Neuronal stem cell (in vitro differentiated cells): ENCODE data around the gene SENP7.
A peak's percentile ranks its signal among the peaks of the same experiment; 100 is the strongest.

ENCODE experiments used
- DNase-seq: peaks from one replicate; pipeline ENCODE4 v3.0.0-alpha.2; 2013; ENCODE audit warnings: low spot score
- H2AFZ ChIP-seq: one replicate; pipeline ENCODE4 v1.6.1; 2013; ENCODE audit warnings: mild to moderate bottlenecking, low read length, inconsistent platforms
- H2AK5ac ChIP-seq: 2 replicates; pipeline ENCODE4 v1.6.1; 2013; ENCODE audit warnings: low read depth, mild to moderate bottlenecking, inconsistent platforms, low read length, moderate library complexity, mixed read lengths
- H2BK120ac ChIP-seq: 2 replicates; pipeline ENCODE4 v1.6.1; 2013; ENCODE audit warnings: low read depth, mild to moderate bottlenecking, inconsistent platforms, low read length, moderate library complexity, mixed read lengths
- H2BK12ac ChIP-seq: one replicate; pipeline ENCODE4 v1.6.1; 2013; ENCODE audit warnings: low read length, inconsistent platforms
- H2BK15ac ChIP-seq: 2 replicates; pipeline ENCODE4 v1.6.1; 2013; ENCODE audit warnings: mild to moderate bottlenecking, low read length, inconsistent platforms, mixed read lengths
- H2BK5ac ChIP-seq: one replicate; pipeline ENCODE4 v1.6.1; 2013; ENCODE audit warnings: inconsistent platforms, mild to moderate bottlenecking, low read length, moderate library complexity
- H3K14ac ChIP-seq: one replicate; pipeline ENCODE4 v1.6.1; 2013; ENCODE audit warnings: low read length, inconsistent platforms
- H3K18ac ChIP-seq: 2 replicates; pipeline ENCODE4 v1.6.1; 2013; ENCODE audit warnings: low read length, inconsistent platforms
- H3K23ac ChIP-seq: 2 replicates; pipeline ENCODE4 v1.6.1; 2013; ENCODE audit warnings: low read depth, mild to moderate bottlenecking, mixed read lengths, low read length, inconsistent platforms; ENCODE audit not compliant: poor library complexity
- H3K27ac ChIP-seq: replicated peaks from 3 replicates; pipeline ENCODE4 v1.5.1; 2013; ENCODE audit warnings: low read length, inconsistent platforms
- H3K27me3 ChIP-seq, 3 experiments: 2 replicates each; pipeline ENCODE4 v1.6.1; 2013; ENCODE audit warnings: low read length in 3 of 3, mild to moderate bottlenecking in 2 of 3, inconsistent platforms in 1 of 3, low read depth in 1 of 3, mixed read lengths in 1 of 3, moderate library complexity in 1 of 3; ENCODE audit not compliant: control insufficient read depth in 3 of 3, insufficient read depth in 3 of 3
- H3K36me3 ChIP-seq, 2 donors: replicated peaks in 1 of 2; 2 replicates each; pipeline ENCODE4 v1.6.1; 2013; ENCODE audit warnings: low read length in 2 of 2; ENCODE audit not compliant: control insufficient read depth in 2 of 2, insufficient read depth in 2 of 2
- H3K4ac ChIP-seq: 2 replicates; pipeline ENCODE4 v1.6.1; 2013; ENCODE audit warnings: inconsistent platforms, mild to moderate bottlenecking, low read length, moderate library complexity
- H3K4me1 ChIP-seq, 2 donors: 1 replicate in 1 of 2; 2 replicates in 1 of 2; pipeline ENCODE4 v1.6.1; 2013; ENCODE audit warnings: low read length in 2 of 2, low read depth in 1 of 2; ENCODE audit not compliant: control insufficient read depth in 2 of 2, insufficient read depth in 1 of 2
- H3K4me2 ChIP-seq: one replicate; pipeline ENCODE4 v1.6.1; 2013; ENCODE audit warnings: mild to moderate bottlenecking, low read length, inconsistent platforms; ENCODE audit not compliant: insufficient read depth, poor library complexity, severe bottlenecking
- H3K4me3 ChIP-seq, 2 donors: 2 replicates each; pipeline ENCODE4 v1.5.1; 2013; ENCODE audit warnings: low read length in 2 of 2, mild to moderate bottlenecking in 2 of 2, inconsistent platforms in 1 of 2, moderate library complexity in 1 of 2
- H3K79me1 ChIP-seq: one replicate; pipeline ENCODE4 v1.6.1; 2013; ENCODE audit warnings: low read depth, mild to moderate bottlenecking, inconsistent platforms, low read length, moderate library complexity
- H3K9ac ChIP-seq: one replicate; pipeline ENCODE4 v1.6.1; 2013; ENCODE audit warnings: mild to moderate bottlenecking, low read depth, low read length, inconsistent platforms; ENCODE audit not compliant: poor library complexity
- H3K9me3 ChIP-seq, 2 donors: replicated peaks in 1 of 2; 2 replicates each; pipeline versions ENCODE3 to v1.6.1; 2013; ENCODE audit warnings: low read length in 2 of 2, mild to moderate bottlenecking in 2 of 2, inconsistent platforms in 1 of 2, low read depth in 1 of 2, mixed read lengths in 1 of 2, moderate library complexity in 1 of 2; ENCODE audit not compliant: control insufficient read depth in 2 of 2, insufficient read depth in 1 of 2
- H4K8ac ChIP-seq: one replicate; pipeline ENCODE4 v1.6.1; 2013; ENCODE audit warnings: low read depth, mild to moderate bottlenecking, inconsistent platforms, low read length, moderate library complexity
- H4K91ac ChIP-seq: one replicate; pipeline ENCODE4 v1.6.1; 2013; ENCODE audit warnings: low read length, low read depth, mild to moderate bottlenecking, inconsistent platforms; ENCODE audit not compliant: poor library complexity
- WGBS, 2 donors: extraction: QIAGEN DNeasy Blood & Tissue Kit; methylation state at CpG; one replicate each; pipeline ENCODE4 v1.1.7; 2013; ENCODE audit warnings: missing lambda C conversion rate in 2 of 2, mixed read lengths in 1 of 2; ENCODE audit not compliant: insufficient read length in 2 of 2, insufficient replicate concordance in 1 of 2; ENCODE audit errors: extremely low coverage in 2 of 2; 5-methylcytosine and 5-hydroxymethylcytosine counted together

SENP7 gene

GRCh38 chr3:101512396-101512645 is 691 bp downstream of the SENP7 start:
- peak overlapping the region; percentile 94 for H3K18ac ChIP-seq
- H3K9ac ChIP-seq: peak overlapping the region; percentile 89
- no peak overlapping the region for H2BK15ac ChIP-seq
- no peak overlapping the region for H4K91ac ChIP-seq
- H3K4me1 ChIP-seq: peaks cover 0 to 1% of the 10 kb centered on the region in 2 donors
- no peak for DNase-seq
- H3K14ac ChIP-seq: no peak overlapping the region
- peak overlapping the region; percentile 96 for H3K27ac ChIP-seq
- peak overlapping the region; percentile 76 to 80 for H3K4me3 ChIP-seq
- no peak overlapping the region for H3K4ac ChIP-seq
- no peaks in the 10 kb centered on the region for H3K79me1 ChIP-seq
- peak overlapping the region; percentile 62 for H3K4me2 ChIP-seq
- WGBS, 2 donors: no CpG with 5 or more reads among the region's 9 CpGs
- H2BK5ac ChIP-seq: peak overlapping the region; percentile 82
- H2BK120ac ChIP-seq: no peak overlapping the region
- H2AK5ac ChIP-seq: no peak overlapping the region
- no peaks in the 10 kb centered on the region for H3K9me3 ChIP-seq
- peak overlapping the region; percentile 88 for H2AFZ ChIP-seq
- H3K23ac ChIP-seq: peak overlapping the region; percentile 65
- H3K27me3 ChIP-seq: no peaks in the 10 kb centered on the region
- no peak overlapping the region for H4K8ac ChIP-seq
- H3K36me3 ChIP-seq: peaks cover 0 to 2% of the 10 kb centered on the region in 2 donors
- no peak overlapping the region for H2BK12ac ChIP-seq

- Histone ChIP-seq H2AFZ (no peak overlapping the region), H2BK5ac (no peak overlapping the region), H2BK120ac (no peak overlapping the region), H3K4me2 (no peak overlapping the region), H3K4me1 (peaks cover 0 to 1% of the 10 kb centered on the region in 2 donors), H3K27ac (no peak overlapping the region), H3K9ac (no peak overlapping the region), H3K4me3 (no peak overlapping the region), H2AK5ac (no peak overlapping the region), H3K23ac (no peak overlapping the region), H3K36me3 (peaks cover 0 to 7% of the 10 kb centered on the region in 2 donors), H3K27me3 (no peaks in the 10 kb centered on the region), H3K18ac (no peak overlapping the region), H3K4ac (no peak overlapping the region), H3K9me3 (no peaks in the 10 kb centered on the region), H3K14ac (no peak overlapping the region), H2BK15ac (no peak overlapping the region), H3K79me1 (no peaks in the 10 kb centered on the region), H4K91ac (no peak overlapping the region), H4K8ac (no peak overlapping the region), H2BK12ac (no peak overlapping the region)
- WGBS, 2 donors: no CpG with 5 or more reads among the region's 3 CpGs
- no peak for DNase-seq
Observed at GRCh38 chr3:101509811-101510210, 3.2 kb downstream of the SENP7 start.

- no peaks in the 10 kb centered on the region for H3K9me3 ChIP-seq
- H3K27ac ChIP-seq: no peak overlapping the region
Observed at GRCh38 chr3:101509281-101509680, 3.7 kb downstream of the SENP7 start.

GRCh38 chr3:101501783-101502182 is 11.2 kb downstream of the SENP7 start:
- no peak overlapping the region for H2AK5ac ChIP-seq
- H3K4me1 ChIP-seq: no peaks in the 10 kb centered on the region
- no peak overlapping the region for H2BK15ac ChIP-seq
- no peak overlapping the region for H2BK5ac ChIP-seq
- H3K14ac ChIP-seq: no peak overlapping the region
- DNase-seq: no peak
- H3K18ac ChIP-seq: no peak overlapping the region
- no peak overlapping the region for H3K4ac ChIP-seq
- no peaks in the 10 kb centered on the region for H3K27me3 ChIP-seq
- peaks cover 3 to 32% of the 10 kb centered on the region in 2 donors for H3K36me3 ChIP-seq
- no peaks in the 10 kb centered on the region for H3K79me1 ChIP-seq
- no peak overlapping the region for H4K91ac ChIP-seq
- no peak overlapping the region for H2BK12ac ChIP-seq
- no peak overlapping the region for H3K4me2 ChIP-seq
- H4K8ac ChIP-seq: no peak overlapping the region
- H3K4me3 ChIP-seq: no peak overlapping the region
- H2BK120ac ChIP-seq: no peak overlapping the region
- H2AFZ ChIP-seq: no peak overlapping the region
- no peaks in the 10 kb centered on the region for H3K9me3 ChIP-seq
- no peak overlapping the region for H3K9ac ChIP-seq
- no peak overlapping the region for H3K27ac ChIP-seq
- no peak overlapping the region for H3K23ac ChIP-seq
- WGBS, 2 donors: no CpG with 5 or more reads among the region's 3 CpGs

More at GRCh38 chr3:101509281-101509680, 3.7 kb downstream of the SENP7 start:
- WGBS, 2 donors: no CpG with 5 or more reads among the region's 3 CpGs
- H3K18ac ChIP-seq: no peak overlapping the region
- H3K4me2 ChIP-seq: no peak overlapping the region
- H3K4ac ChIP-seq: no peak overlapping the region
- no peak overlapping the region for H3K4me3 ChIP-seq
- DNase-seq: no peak
- no peak overlapping the region for H2AFZ ChIP-seq
- no peak overlapping the region for H3K23ac ChIP-seq
- no peak overlapping the region for H2BK12ac ChIP-seq
- H3K14ac ChIP-seq: no peak overlapping the region
- no peak overlapping the region for H3K9ac ChIP-seq
- H3K79me1 ChIP-seq: no peaks in the 10 kb centered on the region
- H4K8ac ChIP-seq: no peak overlapping the region
- peaks cover 0 to 1% of the 10 kb centered on the region in 2 donors for H3K4me1 ChIP-seq
- no peak overlapping the region for H2AK5ac ChIP-seq
- H2BK15ac ChIP-seq: no peak overlapping the region
- no peak overlapping the region for H4K91ac ChIP-seq
- no peak overlapping the region for H2BK5ac ChIP-seq
- no peak overlapping the region for H2BK120ac ChIP-seq
- H3K27me3 ChIP-seq: no peaks in the 10 kb centered on the region
- peaks cover 0 to 12% of the 10 kb centered on the region in 2 donors for H3K36me3 ChIP-seq
